ENCODE data around the gene GFI1B.
"Not testable (repeated sequence)": the region's sequence is repeated elsewhere in the genome, so short reads cannot be mapped to it uniquely, and the experiment has no call there.

The GFI1B gene

DNA sequence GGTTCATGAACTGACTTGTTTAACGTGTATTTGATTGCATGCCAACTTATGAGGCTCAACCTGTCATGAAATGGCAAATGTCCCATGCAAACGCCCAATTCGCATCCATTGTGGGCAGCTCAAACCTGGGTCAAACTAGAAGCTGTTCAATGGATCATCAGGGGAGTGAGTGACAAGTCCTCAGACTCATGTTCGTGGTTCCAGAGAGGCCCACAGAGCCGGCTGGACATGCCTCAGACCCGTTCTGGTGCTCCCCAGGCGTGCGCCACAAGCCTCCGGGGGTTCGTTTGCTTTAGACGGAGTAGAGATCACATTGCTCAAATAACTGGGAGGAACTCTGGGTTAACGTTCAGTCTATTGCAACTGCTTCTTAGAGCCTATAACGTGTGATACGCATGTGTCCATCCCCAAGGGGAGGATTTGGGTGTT is 15.0 kb downstream of the GFI1B start:
- no peak for DNase-seq

DNA sequence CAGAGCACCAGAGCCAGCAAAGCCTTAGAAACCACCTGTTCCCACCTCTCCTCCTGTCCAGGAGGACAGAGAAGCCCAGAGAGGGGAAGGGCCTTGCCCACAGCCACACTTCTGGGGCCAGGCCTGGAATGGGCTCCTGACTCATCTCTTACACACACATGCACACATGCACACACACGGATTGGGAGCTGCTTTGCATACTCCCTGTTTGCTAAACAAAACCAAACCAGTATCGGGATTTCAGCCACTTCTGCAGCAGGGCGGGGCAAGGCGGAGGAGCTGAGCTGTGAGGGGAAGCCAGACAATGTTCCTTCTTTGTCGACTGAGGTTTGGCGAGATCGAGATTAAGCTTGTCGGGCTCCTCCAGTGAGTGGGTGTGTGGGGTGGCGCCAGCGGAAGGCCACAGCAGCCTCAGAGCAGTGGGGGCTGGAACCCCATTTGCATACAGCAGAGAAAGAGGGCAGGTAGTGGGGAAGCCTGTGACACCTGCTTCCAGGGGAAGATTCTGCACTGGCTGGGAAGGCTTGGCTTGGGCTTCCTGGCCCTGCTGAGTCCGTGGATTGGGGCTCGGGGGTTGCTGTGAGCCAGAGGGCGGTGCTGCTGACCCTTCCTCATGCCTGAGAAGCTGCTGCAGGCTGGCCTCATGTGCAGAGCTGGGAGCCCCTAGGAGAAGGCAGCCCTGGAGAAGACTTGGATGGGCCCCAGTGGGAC is 16.1 kb downstream of the GFI1B start:
- DNase-seq: no peak

DNA sequence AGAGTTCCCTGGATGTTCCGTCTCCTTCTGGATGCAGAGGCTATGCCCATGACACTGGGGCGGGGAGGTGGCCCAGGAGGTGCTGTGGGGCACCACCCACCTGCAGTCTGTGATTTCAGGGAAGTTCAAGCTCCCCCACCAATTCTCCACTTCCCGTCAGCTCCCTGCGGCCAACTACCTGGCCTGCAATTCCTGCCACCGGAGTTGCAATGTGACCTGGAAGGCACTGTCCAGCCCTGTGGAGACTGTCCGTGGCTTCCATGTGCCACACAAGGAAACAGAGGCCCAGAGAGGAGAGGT is 16.6 kb downstream of the GFI1B start:
- DNase-seq: no peak

GRCh38 chr9:132995879-132996278 is 17.4 kb downstream of the GFI1B start:
- no peak for DNase-seq

GRCh38 chr9:132996526-132996925 is 18.0 kb downstream of the GFI1B start:
- DNase-seq: no peak

GRCh38 chr9:132997591-132997990 is 19.1 kb downstream of the GFI1B start:
- no peak for DNase-seq

DNA sequence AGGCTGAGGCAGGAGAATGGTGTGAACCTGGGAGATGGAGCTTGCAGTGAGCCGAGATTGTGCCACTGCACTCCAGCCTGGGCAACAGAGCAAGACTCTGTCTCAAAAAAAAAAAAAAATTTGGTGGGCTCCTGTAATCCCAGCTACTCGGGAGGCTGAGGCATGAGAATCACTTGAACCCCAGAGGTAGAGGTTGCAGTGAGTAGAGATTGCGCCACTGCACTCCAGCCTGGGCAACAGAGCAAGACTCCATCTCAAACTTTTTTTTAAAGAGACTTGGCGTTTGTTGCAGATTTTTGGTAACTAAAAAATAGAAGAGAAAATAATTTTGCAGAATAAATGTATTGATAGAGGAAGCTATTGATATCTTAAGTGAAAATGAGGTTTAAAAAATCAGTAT is 19.7 kb downstream of the GFI1B start:
- DNase-seq: not testable (repeated sequence)

DNA sequence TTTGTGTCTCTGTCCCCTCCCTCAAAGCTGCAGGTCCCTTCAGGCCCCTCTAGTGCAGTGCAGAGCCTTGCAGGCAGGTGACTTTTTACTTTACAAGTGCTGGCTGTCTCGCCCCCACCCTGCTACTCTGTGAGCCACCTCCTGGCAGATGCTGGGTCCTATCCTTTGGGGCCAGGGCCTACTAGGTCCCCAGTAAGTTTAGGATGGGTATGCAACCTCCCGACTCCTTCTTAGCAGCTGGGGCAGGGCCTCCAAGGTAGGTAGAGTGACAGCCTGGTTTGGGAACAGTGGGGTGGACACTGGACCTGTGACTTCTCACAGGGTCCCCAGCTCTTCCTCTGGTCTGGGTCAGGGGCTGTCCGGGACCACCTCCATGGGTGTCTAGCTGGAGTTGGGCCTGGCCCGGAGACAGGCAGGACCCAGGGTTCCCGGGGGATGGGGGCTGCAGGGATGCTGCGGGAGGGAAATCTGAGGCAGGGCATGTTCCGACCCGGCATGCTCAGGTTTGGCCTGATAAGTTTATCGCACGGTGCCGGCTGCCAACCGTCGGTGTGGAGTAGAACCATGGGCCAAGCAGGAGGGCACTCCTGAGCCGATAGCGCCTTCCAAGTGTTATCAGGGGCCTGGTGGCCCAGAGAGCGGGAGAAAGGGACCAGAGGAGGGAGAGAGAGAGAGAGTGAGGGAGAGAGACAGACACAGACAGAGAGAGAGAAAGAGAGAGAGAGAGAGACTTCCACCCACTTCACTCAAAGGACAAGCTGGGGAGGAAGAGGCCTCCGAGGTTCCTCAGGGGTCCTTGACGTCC is 20.5 kb downstream of the GFI1B start:
- DNase-seq: no peak

GRCh38 chr9:133002147-133003070 is 23.9 kb downstream of the GFI1B start:
- DNase-seq: no peak

- no peak for DNase-seq
Measured at GRCh38 chr9:133003071-133003461, 24.6 kb downstream of the GFI1B start.

- no peak for DNase-seq
Measured at GRCh38 chr9:133003671-133004090, 25.2 kb downstream of the GFI1B start.

GRCh38 chr9:133004091-133004998 is 25.9 kb downstream of the GFI1B start:
- DNase-seq: no peak

DNA sequence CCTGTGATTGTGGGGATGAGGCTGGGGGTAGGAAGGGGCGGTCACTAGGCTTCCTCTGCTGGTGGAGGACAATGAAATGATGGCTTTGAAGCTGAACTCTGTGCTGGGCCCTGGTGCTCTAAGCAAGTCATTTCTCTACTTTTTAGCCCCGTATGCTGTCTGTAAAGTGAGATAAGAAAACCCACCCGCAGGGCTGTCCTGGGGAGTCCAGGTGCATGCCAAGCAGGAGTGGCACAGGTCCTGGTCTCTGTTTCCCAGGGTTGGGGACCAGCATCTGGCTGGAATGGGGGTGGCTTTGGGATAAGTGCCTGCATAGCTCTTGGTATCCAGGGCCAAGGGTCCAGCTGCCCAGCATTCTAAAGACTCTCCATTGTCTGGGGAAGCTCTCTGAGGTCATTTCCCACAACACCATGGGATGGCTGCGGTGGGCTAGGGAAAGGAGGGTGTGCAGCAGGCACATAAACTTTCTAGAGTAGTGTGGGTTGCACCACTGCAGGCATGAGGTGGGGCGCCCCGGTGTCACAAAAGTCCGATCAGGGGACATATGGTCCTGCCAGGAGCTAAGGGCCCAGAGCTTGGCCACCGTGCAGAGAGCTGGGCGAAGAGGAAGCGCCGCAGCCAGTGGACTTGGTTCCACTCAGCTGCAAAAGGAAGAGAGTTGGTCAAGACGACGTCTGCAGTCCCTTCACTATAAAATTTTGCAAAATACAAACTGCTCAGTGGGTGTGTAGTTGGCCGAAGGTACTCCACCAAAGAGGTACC is 26.7 kb downstream of the GFI1B start:
- no peak for DNase-seq

DNA sequence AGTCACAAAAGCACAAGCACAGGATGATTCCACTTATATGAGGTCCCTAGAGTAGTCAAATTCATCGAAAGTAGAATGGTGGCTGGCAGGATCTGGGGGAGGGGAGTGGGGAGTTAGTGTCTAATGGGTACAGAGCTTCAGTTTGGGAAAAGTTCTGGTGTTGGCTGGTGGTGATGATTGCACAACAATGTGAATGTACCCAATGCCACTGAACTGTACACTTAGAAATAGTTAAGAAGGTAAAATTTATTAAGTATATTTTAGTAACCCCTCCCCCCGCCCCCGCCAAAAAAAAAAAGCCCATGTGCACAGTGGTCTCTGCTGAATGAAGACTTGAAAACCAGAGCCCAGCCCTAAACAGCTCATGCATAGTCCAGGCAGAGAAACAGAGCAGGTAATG is 27.5 kb downstream of the GFI1B start:
- DNase-seq: no peak

- DNase-seq: no peak
Measured at GRCh38 chr9:133006731-133007352, 28.3 kb downstream of the GFI1B start.

DNA sequence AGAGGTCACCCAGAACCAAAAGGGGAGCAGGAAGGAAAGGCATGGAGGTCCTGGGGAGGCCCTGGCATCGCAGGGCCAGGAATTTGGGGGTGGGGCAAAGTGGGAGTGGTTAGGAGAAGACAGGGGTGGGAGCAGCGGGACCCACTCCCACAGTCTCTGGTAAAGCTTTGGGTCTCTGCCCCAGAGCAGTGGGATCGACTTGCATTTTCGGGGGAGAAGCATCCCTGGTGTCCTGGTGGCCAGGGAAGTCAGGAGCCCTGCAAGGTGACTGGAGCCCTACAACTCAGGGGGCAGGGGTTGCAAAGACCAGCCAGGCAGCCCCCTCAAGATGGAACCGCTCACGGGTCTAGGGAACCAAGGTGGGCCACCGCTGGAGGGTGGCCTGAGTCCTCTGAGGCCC is 29.9 kb downstream of the GFI1B start:
- no peak for DNase-seq

DNA sequence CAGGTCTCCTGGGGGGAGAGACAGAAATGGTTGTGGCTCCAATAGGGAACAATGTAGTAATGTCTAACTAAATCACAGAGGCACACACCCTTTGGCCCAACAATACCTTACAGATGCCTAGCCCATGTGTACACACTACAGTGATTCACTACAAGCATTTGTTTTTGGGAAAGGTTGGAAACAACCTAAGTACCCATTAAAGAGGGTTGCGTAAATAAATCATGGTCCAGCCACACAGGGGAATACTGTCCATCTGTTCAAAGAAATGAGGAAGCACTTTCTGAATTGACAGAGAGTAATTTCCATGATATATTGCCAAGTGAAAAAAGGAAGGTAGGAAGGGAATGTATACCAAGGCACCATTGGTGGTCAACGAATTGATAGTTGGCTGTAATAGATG is 30.3 kb downstream of the GFI1B start:
- no peak for DNase-seq

- no peak for DNase-seq
Measured at GRCh38 chr9:133009906-133010582, 31.6 kb downstream of the GFI1B start.

DNA sequence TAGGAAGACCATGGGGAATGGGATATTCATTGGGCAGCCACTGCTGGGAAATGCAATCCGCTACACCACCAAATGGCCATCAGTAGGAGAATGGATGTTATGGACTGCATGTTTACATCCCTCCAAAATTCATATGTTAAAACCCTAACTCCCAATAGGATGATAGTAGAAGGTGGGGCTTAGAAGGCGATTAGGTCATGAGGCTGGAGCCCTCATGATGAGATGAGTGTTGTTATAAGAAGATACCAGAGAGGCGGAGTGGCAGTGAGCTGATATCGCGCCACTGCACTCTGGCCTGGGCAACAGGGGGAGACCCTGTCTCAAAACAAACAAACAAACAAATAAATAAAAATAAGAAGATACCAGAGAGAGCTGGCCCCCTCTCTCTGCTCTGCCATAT is 36.2 kb downstream of the GFI1B start:
- DNase-seq: no peak

- DNase-seq: peak; percentile 65
Measured at GRCh38 chr9:133023117-133023890, 44.8 kb downstream of the GFI1B start.

Measured in stimulated activated CD4-positive, alpha-beta T cell treated with anti-CD3 and anti-CD28 coated beads, Interleukin-1b, Interleukin-23, amount 100 ng/mL, for 48 hours (primary cell).